GM19023 (cell line): ENCODE measurements around the gene GNPDA1.
"Not testable (repeated sequence)": the region's sequence is repeated elsewhere in the genome, so short reads cannot be mapped to it uniquely, and the experiment has no call there.

Experiments used
- ATAC-seq: cut with Tn5 transposase; IDR thresholded peaks from one replicate; pipeline ENCODE4 v1.9.1; 2021; ENCODE audit warnings: mild to moderate bottlenecking, moderate library complexity; ENCODE audit not compliant: unreplicated experiment

GNPDA1 gene

GRCh38 chr5:142012792-142013388, at the start of gene GNPDA1:
TSS of gene GNPDA1 (minus strand) at chr5:142013027. CDS start at chr5:142012035, 992 bp downstream.
- peak; percentile 65 for ATAC-seq

- no peak for ATAC-seq
Observed at GRCh38 chr5:142059304-142059940, 46.6 kb upstream of the GNPDA1 start.

- ATAC-seq = no peak
Observed at GRCh38 chr5:142057697-142058056, 44.9 kb upstream of the GNPDA1 start.

- ATAC-seq = no peak
Observed at GRCh38 chr5:142056816-142057696, 44.2 kb upstream of the GNPDA1 start.

DNA sequence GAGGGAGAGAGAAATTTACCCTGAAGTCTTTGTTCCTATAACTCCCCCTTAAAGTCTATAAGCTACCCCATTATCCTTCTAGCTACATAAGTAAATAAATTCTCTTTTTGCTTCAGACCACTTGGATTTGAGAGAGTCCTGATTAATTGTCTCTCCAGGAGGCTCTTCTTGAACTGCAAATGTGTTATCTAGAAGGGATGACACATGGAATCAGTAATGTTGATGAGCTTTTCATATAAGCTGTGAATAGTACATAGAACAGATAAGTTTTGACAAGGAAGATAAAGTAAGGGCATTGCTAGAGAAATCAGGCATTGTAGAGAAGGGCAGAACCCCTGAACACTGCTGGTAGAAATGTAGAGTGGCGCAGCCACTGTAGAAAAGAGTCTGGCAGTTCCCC, 42.5 kb upstream of the GNPDA1 start:
- no peak for ATAC-seq

DNA sequence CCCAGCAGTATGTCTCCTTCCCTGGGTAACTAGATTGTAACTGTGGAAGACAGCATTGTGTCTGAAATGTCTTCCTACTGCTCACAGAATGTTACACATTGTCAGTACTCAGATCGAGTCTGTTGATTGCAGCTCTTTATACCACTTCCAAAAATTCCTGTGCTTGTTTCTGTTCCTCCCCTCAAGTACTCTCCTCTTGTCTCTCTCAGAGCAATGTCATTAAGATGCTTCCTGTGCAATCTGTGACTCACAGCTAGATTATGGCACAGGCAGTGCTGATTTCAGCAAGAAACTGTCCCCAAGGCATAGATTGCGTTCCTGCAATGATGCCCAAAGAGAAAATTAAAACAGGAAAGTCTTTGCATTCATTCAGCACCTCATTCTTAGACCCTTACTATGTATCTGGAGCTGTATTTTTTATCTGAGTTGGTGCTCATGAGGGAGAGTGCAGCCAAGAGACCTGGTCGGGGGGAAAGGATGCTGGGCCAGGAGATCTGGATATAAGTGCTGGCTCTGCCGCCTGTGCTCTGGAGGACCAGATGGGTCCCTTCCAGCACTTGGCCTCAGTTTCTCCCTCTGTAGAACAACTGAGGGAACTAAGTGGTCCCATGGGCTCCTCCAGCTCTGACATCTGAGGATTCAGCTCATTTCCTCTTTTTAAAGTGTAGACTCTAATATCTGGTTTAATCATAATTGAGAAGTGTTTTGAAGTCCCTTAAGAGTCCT, 40.8 kb upstream of the GNPDA1 start:
- ATAC-seq = no peak

DNA sequence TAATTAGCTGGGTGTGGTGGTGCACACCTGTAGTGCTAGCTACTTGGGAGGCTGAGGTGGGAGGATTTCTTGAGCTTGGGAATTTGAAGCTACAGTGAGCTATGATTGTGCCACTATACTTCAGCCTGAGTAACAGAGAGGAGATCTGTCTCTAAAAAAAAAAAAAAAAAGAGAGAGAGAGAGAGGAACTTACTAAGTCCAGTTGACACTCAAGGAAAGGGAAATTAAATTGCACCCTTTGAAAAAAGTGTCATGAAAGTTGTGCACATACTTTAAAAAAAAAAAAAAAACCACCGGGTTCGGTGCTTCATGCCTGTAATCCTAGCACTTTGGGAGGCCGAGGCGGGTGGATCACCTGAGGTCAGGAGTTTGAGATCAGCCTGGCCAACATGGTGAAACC, 39.2 kb upstream of the GNPDA1 start:
- ATAC-seq = not testable (repeated sequence)

- no peak for ATAC-seq
Observed at GRCh38 chr5:142048272-142048671, 35.4 kb upstream of the GNPDA1 start.

- ATAC-seq = no peak
Observed at GRCh38 chr5:142046191-142046590, 33.4 kb upstream of the GNPDA1 start.

DNA sequence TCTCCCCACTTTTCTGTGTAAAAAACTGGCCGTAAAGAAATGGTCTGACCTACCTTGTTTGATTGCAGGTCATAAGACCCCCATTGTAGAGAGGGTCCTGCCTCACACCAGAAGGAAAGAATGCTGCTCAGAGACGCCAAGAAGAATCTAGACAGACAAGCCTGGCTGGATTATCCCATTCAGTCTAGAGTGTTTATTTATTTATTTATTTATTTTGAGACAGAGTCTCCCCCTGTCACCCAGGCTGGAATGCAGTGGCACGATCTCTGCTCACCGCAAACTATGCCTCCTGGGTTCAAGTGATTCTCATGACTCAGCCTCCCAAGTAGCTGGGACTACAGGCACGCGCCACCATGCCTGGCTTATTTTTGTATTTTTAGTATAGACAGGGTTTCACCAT, 28.1 kb upstream of the GNPDA1 start:
- ATAC-seq = not testable (repeated sequence)

DNA sequence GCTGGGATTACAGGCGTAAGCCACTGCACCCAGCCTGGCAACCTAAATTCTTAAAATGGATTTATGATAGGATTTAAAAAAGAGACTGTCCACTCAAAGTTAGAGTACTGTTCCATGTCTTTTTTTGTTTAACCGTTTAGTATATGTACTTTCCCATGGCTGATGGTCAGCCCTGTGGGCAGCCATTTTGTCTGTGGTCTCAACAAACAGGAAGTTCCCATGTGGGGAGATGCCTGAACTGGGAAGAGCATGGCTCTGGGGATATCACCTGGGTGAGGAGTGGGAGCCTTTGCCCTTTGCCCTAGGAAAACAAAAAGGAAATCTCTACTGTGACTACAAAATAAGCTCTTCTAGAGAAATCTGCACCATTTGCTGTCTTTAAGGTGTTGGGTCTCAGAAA, 27.5 kb upstream of the GNPDA1 start:
- ATAC-seq = no peak

- ATAC-seq = no peak
Observed at GRCh38 chr5:142038735-142039134, 25.9 kb upstream of the GNPDA1 start.

DNA sequence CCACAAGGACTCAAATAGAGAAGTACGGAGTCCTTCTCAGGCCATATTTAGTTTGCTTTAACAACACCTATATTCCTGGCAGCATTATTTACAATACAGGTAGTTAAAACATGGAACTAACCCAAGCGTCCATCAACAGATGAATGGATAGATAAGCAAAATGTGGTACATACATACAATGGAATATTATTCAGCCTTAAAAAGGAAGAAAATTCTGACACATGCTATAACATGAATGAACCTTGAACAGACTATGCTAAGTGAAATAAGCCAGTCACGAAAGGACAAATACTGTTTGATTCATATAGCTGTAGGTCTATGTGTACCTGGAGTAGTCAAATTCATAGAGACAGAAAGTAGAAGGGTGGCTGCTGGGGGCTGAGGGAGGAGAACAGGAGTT, 24.8 kb upstream of the GNPDA1 start:
- ATAC-seq = not testable (repeated sequence)

DNA sequence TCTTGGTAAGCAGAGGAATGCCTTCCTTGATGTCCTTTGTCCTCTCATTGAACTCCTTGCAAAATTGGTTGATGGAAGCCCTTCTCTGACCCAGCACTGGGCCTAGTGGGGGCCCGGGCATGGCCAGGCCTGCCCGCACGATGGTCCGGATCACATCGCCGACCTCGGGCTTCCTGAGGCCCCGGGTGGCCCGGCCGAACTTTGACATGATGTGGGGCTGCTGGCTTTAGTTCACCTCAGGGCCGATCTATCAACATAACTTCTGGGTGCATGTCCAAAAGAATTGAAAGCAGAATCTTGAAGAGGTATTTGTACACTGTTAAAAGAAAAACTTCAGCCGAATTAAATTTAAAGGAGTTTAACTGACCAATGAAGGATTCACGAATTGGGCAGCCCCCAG, 24.1 kb upstream of the GNPDA1 start:
- ATAC-seq = no peak

GRCh38 chr5:142034994-142035393, 22.2 kb upstream of the GNPDA1 start:
- ATAC-seq = no peak

DNA sequence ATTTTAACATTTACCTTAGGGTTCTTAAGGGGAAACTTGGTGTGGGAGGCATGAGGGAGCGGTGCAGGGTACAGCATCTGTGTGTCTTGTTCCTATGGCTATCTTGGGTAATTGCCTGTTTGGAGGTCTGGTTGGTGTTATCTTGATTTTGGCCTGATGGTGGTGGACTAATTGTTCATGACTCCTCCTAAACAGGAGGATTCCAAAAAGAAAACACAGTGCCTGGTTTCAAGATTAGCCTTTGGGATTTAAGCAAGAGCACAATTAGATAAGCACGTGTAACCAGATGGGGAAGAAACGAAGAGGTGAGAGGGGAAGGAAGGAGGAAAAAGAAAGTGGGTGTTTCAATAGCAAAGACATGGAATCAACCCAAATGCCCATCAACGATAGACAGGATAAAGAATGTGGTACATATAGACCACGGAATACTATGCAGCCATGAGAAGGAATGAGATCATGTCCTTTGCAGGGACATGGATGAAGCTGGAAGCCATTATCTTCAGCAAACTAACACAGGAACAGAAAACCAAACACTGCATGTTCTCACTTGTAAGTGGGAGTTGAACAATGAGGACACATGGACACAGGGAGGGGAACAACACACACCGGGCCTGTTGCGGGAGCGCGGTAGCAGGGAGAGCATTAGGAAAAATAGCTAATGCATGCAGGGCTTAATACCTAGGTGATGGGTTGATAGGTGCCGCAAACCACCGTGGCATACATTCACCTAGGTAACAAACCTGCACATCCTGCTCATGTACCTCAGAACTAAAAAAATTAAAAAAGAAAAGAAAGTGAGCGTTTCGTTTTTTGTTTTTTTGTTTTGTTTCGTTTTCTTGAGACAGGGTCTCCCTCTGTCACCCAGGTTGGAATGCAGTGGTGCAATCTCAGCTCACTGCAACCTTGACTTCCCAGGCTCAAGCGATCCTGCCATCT, 21.1 kb upstream of the GNPDA1 start:
- ATAC-seq = not testable (repeated sequence)

- ATAC-seq = no peak
Observed at GRCh38 chr5:142032747-142033631, 20.2 kb upstream of the GNPDA1 start.

DNA sequence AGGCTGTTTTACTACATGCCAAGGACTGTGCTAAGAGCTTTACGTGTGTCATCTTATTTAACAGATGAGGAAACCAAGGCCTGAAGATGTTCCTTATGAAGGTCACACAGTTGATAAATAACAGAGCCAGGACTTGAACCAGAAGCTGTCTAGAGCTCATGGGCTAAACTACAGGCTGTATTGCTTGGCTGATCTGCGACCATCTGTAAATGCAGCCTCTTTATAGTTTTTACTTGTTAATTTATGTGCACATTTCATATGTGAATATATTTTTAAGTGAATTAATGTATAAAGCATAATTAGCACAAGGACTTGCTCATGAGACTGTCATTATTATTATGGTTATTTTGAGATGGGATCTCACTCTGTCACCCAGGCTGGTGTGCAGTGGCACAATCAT, 19.3 kb upstream of the GNPDA1 start:
- no peak for ATAC-seq

GRCh38 chr5:142025637-142026036, 12.8 kb upstream of the GNPDA1 start:
- no peak for ATAC-seq
